WTC11 (cell line): ENCODE data around the gene PCDHA11. TPM values are rescaled to one million over a fixed set of nuclear protein-coding genes. Genes with fewer than 3 reads are reported as not detected.
A peak's percentile ranks its signal among the peaks of the same experiment; 100 is the strongest.

Source experiments
- ATAC-seq: fragments of 200-7000 bp; cut with Tn5 transposase; 2 replicates; pipeline ENCODE4 v1.10.0; 2021; ENCODE audit warnings: mild to moderate bottlenecking, moderate library complexity
- CTCF ChIA-PET: fragments of 300-600 bp; sonication (Branson Sonifier 250); formaldehyde crosslinking; loops from one replicate; lab custom pipeline; 2021; ENCODE audit warnings: antibody characterized with exemption; lab: Charles Lee
- POLR2A ChIA-PET: fragments of 350-600 bp; sonication (Branson Sonifier 250); formaldehyde crosslinking; loops from one replicate; lab custom pipeline; 2021; ENCODE audit warnings: antibody characterized with exemption; lab: Charles Lee
- DNase-seq: peaks from one replicate; pipeline ENCODE4 v3.0.0; 2021; ENCODE audit warnings: low spot score
- H3K27ac Mint-ChIP-seq: 2 replicates; pipeline ENCODE4 v1.8.0; 2021; ENCODE audit warnings: mixed read lengths
- H3K27me3 Mint-ChIP-seq: 2 replicates; pipeline ENCODE4 v1.8.0; 2021; ENCODE audit warnings: low read depth, mild to moderate bottlenecking, moderate library complexity, mixed read lengths
- H3K36me3 Mint-ChIP-seq: 2 replicates; pipeline ENCODE4 v1.8.0; 2021; ENCODE audit warnings: mixed read lengths
- H3K4me1 Mint-ChIP-seq: 2 replicates; pipeline ENCODE4 v1.8.0; 2022; ENCODE audit warnings: mixed read lengths
- H3K4me3 Mint-ChIP-seq: 2 replicates; pipeline ENCODE4 v1.8.0; 2021; ENCODE audit warnings: mild to moderate bottlenecking, moderate library complexity, mixed read lengths
- H3K9me3 Mint-ChIP-seq: 2 replicates; pipeline ENCODE4 v1.8.0; 2021; ENCODE audit warnings: mixed read lengths
- CREB1 ChIP-seq: sonication (generic); formaldehyde crosslinking; IDR thresholded peaks from 2 replicates; pipeline ENCODE4 v1.8.0; 2023; ENCODE audit warnings: mild to moderate bottlenecking, missing genetic modification reagents
- GABPB1 ChIP-seq: sonication (generic); formaldehyde crosslinking; IDR thresholded peaks from 2 replicates; pipeline ENCODE4 v1.8.1; 2023; ENCODE audit warnings: mild to moderate bottlenecking, missing genetic modification reagents
- HMGA2 ChIP-seq: fragments of 250-450 bp; sonication (Bioruptor Pico); IDR thresholded peaks from 2 replicates; pipeline ENCODE4 v1.4.0; 2021; ENCODE audit warnings: mild to moderate bottlenecking, moderate library complexity
- JUN ChIP-seq: sonication (generic); formaldehyde crosslinking; IDR thresholded peaks from 2 replicates; pipeline ENCODE4 v1.8.0; 2023; ENCODE audit warnings: mild to moderate bottlenecking, missing genetic modification reagents
- NFYB ChIP-seq: sonication (generic); formaldehyde crosslinking; conservative IDR thresholded peaks from 2 replicates; pipeline ENCODE4 v1.8.0; 2022; ENCODE audit warnings: low read depth, missing genetic modification reagents
- OVOL2 ChIP-seq: fragments of 250-450 bp; sonication (Bioruptor Pico); IDR thresholded peaks from 2 replicates; pipeline ENCODE4 v1.9.0; 2021; ENCODE audit warnings: mild to moderate bottlenecking, borderline replicate concordance
- SOX15 ChIP-seq: fragments of 250-450 bp; sonication (Bioruptor Pico); IDR thresholded peaks from 2 replicates; pipeline ENCODE4 v1.9.0; 2021; ENCODE audit warnings: mild to moderate bottlenecking
- SP1 ChIP-seq: sonication (generic); formaldehyde crosslinking; conservative IDR thresholded peaks from 2 replicates; pipeline ENCODE4 v1.8.1; 2022; ENCODE audit warnings: missing genetic modification reagents
- TEAD1 ChIP-seq: sonication (generic); formaldehyde crosslinking; IDR thresholded peaks from 2 replicates; pipeline ENCODE4 v1.8.0; 2022; ENCODE audit warnings: mild to moderate bottlenecking, missing genetic modification reagents
- TEAD4 ChIP-seq: sonication (generic); formaldehyde crosslinking; IDR thresholded peaks from 2 replicates; pipeline ENCODE4 v1.8.0; 2022; ENCODE audit warnings: mild to moderate bottlenecking, missing genetic modification reagents
- ZNF121 ChIP-seq: sonication (generic); formaldehyde crosslinking; IDR thresholded peaks from 2 replicates; pipeline ENCODE4 v1.8.0; 2023; ENCODE audit warnings: missing genetic modification reagents
- ZNF263 ChIP-seq: sonication (generic); formaldehyde crosslinking; IDR thresholded peaks from 2 replicates; pipeline ENCODE4 v1.8.1; 2022; ENCODE audit warnings: low read depth, mild to moderate bottlenecking, moderate library complexity, missing genetic modification reagents
- total RNA-seq: library from RNA; stranded (reverse); gene quantifications from 3 replicates; pipeline ENCODE4 v1.2.3, GENCODE V29; 2021
- TF ChIP-seq, protein P1 (sequence below): sonication (generic); formaldehyde crosslinking; IDR thresholded peaks from 2 replicates; pipeline ENCODE4 v1.8.1; 2023; ENCODE audit warnings: mild to moderate bottlenecking, missing genetic modification reagents, borderline replicate concordance
- TF ChIP-seq, protein P2 (sequence below): fragments of 200-600 bp; IDR thresholded peaks from 2 replicates; pipeline ENCODE4 v1.8.0; 2022; ENCODE audit warnings: antibody characterized with exemption
- TF ChIP-seq, protein P3 (sequence below): sonication (generic); formaldehyde crosslinking; IDR thresholded peaks from 2 replicates; pipeline ENCODE4 v1.8.0; 2023; ENCODE audit warnings: missing genetic modification reagents, mild to moderate bottlenecking, borderline replicate concordance
- TF ChIP-seq, protein P4 (sequence below): sonication (generic); formaldehyde crosslinking; IDR thresholded peaks from 2 replicates; pipeline ENCODE4 v1.8.1; 2022; ENCODE audit warnings: low read depth, mild to moderate bottlenecking, moderate library complexity, missing genetic modification reagents, borderline replicate concordance
- TF ChIP-seq, protein P5 (sequence below): sonication (generic); formaldehyde crosslinking; IDR thresholded peaks from 2 replicates; pipeline ENCODE4 v1.8.1; 2023; ENCODE audit warnings: mild to moderate bottlenecking, missing genetic modification reagents

PCDHA11 gene
- total RNA-seq, 1 experiment from 2014 or later: 8.7 TPM

DNA sequence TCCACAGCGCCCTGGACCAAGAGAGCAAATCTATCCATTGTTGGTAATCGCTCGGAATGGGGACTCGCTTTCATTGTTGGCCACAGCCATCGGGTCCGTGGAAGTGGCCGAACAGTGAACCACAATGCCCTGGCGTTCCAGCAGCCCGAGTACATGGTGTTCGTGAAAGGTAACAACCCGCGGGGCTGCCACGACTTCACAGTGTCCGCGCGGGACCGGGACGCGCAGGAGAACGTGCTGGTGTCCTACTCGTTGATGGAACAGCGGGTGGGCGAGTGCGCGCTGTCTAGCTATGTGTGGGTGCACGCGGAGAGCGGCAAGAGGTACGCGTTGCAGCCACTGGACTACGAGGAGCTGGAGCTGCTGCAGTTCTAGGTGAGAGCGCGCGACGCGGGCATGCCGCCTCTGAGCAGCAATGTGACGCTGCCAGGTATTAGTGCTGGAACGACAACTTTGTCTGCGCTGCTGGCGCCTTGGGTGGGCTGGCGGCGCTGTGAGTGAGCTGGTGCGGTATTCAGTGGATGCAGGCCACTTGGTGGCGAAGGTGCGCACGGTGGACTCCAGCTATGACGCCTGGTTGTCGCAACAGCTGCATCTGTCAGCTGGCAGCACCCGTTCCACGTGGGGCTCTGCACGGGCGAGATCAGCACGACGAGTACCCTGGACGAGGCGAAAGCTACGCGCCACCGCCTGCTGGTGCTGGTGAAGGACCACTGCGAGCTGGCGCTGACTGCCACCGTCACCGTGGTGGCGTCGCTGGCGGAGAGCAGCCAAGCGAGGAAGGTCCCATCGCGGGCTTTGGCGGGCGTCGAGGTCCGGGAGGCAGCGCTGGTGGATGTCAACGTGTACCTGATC lies 6.1 kb upstream of the PCDHA11 start:
- H3K36me3 Mint-ChIP-seq: peaks cover 45% of the 10 kb centered on the region
- CTCF ChIA-PET: interaction anchor here (0.8 to 4.0 kb wide), 3 partner anchors 21 to 259 kb away, joined by 4 to 17 read pairs (median 10); partner anchors contain the start of genes PCDHA8 and PCDHB4
- TF ChIP-seq SP1 (CRISPR knock-in tag) (no peak), JUN (CRISPR knock-in tag) (no peak), TEAD1 (no peak)
- TF ChIP-seq, protein P1, sequence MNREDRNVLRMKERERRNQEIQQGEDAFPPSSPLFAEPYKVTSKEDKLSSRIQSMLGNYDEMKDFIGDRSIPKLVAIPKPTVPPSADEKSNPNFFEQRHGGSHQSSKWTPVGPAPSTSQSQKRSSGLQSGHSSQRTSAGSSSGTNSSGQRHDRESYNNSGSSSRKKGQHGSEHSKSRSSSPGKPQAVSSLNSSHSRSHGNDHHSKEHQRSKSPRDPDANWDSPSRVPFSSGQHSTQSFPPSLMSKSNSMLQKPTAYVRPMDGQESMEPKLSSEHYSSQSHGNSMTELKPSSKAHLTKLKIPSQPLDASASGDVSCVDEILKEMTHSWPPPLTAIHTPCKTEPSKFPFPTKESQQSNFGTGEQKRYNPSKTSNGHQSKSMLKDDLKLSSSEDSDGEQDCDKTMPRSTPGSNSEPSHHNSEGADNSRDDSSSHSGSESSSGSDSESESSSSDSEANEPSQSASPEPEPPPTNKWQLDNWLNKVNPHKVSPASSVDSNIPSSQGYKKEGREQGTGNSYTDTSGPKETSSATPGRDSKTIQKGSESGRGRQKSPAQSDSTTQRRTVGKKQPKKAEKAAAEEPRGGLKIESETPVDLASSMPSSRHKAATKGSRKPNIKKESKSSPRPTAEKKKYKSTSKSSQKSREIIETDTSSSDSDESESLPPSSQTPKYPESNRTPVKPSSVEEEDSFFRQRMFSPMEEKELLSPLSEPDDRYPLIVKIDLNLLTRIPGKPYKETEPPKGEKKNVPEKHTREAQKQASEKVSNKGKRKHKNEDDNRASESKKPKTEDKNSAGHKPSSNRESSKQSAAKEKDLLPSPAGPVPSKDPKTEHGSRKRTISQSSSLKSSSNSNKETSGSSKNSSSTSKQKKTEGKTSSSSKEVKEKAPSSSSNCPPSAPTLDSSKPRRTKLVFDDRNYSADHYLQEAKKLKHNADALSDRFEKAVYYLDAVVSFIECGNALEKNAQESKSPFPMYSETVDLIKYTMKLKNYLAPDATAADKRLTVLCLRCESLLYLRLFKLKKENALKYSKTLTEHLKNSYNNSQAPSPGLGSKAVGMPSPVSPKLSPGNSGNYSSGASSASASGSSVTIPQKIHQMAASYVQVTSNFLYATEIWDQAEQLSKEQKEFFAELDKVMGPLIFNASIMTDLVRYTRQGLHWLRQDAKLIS (CRISPR knock-in tag): no peak

DNA sequence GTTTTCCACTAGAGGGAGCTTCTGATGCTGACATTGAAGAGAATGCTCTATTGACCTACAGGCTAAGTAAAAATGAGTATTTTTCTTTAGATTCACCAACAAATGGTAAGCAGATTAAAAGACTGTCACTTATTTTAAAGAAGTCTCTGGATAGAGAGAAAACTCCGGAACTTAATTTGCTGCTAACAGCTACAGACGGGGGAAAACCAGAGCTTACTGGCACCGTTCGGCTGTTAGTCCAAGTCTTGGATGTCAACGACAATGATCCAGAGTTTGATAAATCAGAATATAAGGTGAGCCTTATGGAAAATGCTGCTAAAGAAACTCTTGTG lies 764 bp downstream of the PCDHA11 start:
- ChIA-PET POLR2A (interaction anchor here (0.6 to 1.8 kb wide), 4 partner anchors 14 to 182 kb away, joined by 3 to 13 read pairs (median 6); partner anchors contain the start of gene PCDHA10), CTCF (interaction anchor here (0.6 to 4.7 kb wide), 47 partner anchors 8 to 365 kb away, joined by 3 to 99 read pairs (median 5); partner anchors contain the start of genes HARS1, HARS2, PCDHA1 and PCDHA10)
- Mint-ChIP-seq H3K27ac (peak overlapping the region; percentile 78; the same call in 1 of the 2 replicates), H3K36me3 (peaks cover 30% of the 10 kb centered on the region), H3K4me1 (peaks cover 21% of the 10 kb centered on the region), H3K4me3 (peak overlapping the region; percentile 88), H3K9me3 (peaks cover 4% of the 10 kb centered on the region), H3K27me3 (no peaks in the 10 kb centered on the region)
- DNase-seq: no peak
- ATAC-seq: peak; percentile 61; the same call in 1 of the 2 replicates
- TF ChIP-seq, protein P2, sequence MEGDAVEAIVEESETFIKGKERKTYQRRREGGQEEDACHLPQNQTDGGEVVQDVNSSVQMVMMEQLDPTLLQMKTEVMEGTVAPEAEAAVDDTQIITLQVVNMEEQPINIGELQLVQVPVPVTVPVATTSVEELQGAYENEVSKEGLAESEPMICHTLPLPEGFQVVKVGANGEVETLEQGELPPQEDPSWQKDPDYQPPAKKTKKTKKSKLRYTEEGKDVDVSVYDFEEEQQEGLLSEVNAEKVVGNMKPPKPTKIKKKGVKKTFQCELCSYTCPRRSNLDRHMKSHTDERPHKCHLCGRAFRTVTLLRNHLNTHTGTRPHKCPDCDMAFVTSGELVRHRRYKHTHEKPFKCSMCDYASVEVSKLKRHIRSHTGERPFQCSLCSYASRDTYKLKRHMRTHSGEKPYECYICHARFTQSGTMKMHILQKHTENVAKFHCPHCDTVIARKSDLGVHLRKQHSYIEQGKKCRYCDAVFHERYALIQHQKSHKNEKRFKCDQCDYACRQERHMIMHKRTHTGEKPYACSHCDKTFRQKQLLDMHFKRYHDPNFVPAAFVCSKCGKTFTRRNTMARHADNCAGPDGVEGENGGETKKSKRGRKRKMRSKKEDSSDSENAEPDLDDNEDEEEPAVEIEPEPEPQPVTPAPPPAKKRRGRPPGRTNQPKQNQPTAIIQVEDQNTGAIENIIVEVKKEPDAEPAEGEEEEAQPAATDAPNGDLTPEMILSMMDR: no peak
- TF ChIP-seq, protein P3, sequence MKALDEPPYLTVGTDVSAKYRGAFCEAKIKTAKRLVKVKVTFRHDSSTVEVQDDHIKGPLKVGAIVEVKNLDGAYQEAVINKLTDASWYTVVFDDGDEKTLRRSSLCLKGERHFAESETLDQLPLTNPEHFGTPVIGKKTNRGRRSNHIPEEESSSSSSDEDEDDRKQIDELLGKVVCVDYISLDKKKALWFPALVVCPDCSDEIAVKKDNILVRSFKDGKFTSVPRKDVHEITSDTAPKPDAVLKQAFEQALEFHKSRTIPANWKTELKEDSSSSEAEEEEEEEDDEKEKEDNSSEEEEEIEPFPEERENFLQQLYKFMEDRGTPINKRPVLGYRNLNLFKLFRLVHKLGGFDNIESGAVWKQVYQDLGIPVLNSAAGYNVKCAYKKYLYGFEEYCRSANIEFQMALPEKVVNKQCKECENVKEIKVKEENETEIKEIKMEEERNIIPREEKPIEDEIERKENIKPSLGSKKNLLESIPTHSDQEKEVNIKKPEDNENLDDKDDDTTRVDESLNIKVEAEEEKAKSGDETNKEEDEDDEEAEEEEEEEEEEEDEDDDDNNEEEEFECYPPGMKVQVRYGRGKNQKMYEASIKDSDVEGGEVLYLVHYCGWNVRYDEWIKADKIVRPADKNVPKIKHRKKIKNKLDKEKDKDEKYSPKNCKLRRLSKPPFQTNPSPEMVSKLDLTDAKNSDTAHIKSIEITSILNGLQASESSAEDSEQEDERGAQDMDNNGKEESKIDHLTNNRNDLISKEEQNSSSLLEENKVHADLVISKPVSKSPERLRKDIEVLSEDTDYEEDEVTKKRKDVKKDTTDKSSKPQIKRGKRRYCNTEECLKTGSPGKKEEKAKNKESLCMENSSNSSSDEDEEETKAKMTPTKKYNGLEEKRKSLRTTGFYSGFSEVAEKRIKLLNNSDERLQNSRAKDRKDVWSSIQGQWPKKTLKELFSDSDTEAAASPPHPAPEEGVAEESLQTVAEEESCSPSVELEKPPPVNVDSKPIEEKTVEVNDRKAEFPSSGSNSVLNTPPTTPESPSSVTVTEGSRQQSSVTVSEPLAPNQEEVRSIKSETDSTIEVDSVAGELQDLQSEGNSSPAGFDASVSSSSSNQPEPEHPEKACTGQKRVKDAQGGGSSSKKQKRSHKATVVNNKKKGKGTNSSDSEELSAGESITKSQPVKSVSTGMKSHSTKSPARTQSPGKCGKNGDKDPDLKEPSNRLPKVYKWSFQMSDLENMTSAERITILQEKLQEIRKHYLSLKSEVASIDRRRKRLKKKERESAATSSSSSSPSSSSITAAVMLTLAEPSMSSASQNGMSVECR: no peak
- TF ChIP-seq TEAD4 (CRISPR knock-in tag) (no peak), GABPB1 (no peak), SOX15 (CRISPR knock-in tag) (no peak), HMGA2 (CRISPR knock-in tag) (no peak), OVOL2 (CRISPR knock-in tag) (no peak), ZNF121 (CRISPR knock-in tag) (no peak), ZNF263 (CRISPR knock-in tag) (no peak), NFYB (CRISPR knock-in tag) (no peak), CREB1 (CRISPR knock-in tag) (no peak)
- TF ChIP-seq, protein P4, sequence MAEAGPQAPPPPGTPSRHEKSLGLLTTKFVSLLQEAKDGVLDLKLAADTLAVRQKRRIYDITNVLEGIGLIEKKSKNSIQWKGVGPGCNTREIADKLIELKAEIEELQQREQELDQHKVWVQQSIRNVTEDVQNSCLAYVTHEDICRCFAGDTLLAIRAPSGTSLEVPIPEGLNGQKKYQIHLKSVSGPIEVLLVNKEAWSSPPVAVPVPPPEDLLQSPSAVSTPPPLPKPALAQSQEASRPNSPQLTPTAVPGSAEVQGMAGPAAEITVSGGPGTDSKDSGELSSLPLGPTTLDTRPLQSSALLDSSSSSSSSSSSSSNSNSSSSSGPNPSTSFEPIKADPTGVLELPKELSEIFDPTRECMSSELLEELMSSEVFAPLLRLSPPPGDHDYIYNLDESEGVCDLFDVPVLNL (CRISPR knock-in tag): no peak
- TF ChIP-seq, protein P5, sequence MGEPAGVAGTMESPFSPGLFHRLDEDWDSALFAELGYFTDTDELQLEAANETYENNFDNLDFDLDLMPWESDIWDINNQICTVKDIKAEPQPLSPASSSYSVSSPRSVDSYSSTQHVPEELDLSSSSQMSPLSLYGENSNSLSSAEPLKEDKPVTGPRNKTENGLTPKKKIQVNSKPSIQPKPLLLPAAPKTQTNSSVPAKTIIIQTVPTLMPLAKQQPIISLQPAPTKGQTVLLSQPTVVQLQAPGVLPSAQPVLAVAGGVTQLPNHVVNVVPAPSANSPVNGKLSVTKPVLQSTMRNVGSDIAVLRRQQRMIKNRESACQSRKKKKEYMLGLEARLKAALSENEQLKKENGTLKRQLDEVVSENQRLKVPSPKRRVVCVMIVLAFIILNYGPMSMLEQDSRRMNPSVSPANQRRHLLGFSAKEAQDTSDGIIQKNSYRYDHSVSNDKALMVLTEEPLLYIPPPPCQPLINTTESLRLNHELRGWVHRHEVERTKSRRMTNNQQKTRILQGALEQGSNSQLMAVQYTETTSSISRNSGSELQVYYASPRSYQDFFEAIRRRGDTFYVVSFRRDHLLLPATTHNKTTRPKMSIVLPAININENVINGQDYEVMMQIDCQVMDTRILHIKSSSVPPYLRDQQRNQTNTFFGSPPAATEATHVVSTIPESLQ (CRISPR knock-in tag): no peak

More for the DNA sequence above, 6.1 kb upstream of the PCDHA11 start:
- H3K27ac Mint-ChIP-seq: no peak overlapping the region
- DNase-seq (no peak), ATAC-seq (no peak)
- no peak overlapping the region for H3K4me3 Mint-ChIP-seq
- peaks cover 8% of the 10 kb centered on the region for H3K4me1 Mint-ChIP-seq
- POLR2A ChIA-PET: no interaction called here
- H3K27me3 Mint-ChIP-seq: no peaks in the 10 kb centered on the region
- peaks cover 24% of the 10 kb centered on the region for H3K9me3 Mint-ChIP-seq
